Skeletal muscle satellite cell (primary cell): ENCODE results near the gene RAD51AP1. TPM values are rescaled to one million over a fixed set of nuclear protein-coding genes. Genes with fewer than 3 reads are reported as not detected.
"Not testable (repeated sequence)": the region's sequence is repeated elsewhere in the genome, so short reads cannot be mapped to it uniquely, and the experiment has no call there.

Experiments used
- H3K27me3 ChIP-seq: 2 replicates; pipeline ENCODE4 v1.7.0; 2013; ENCODE audit warnings: low read length; ENCODE audit not compliant: control insufficient read depth, insufficient read depth
- H3K36me3 ChIP-seq: 2 replicates; pipeline ENCODE4 v1.7.0; 2013; ENCODE audit warnings: mild to moderate bottlenecking, control low read depth, low read length; ENCODE audit not compliant: insufficient read depth
- H3K4me1 ChIP-seq: 2 replicates; pipeline ENCODE4 v1.7.0; 2013; ENCODE audit warnings: low read length; ENCODE audit not compliant: control insufficient read depth, insufficient read depth
- H3K4me2 ChIP-seq: 2 replicates; pipeline ENCODE4 v1.7.0; 2013; ENCODE audit warnings: mild to moderate bottlenecking, low read length
- H3K4me3 ChIP-seq: 2 replicates; pipeline ENCODE4 v1.7.0; 2013; ENCODE audit warnings: low read length
- H3K9ac ChIP-seq: 2 replicates; pipeline ENCODE4 v1.7.0; 2013; ENCODE audit warnings: mild to moderate bottlenecking, low read depth, low read length, moderate library complexity
- H3K9me3 ChIP-seq: replicated peaks from 2 replicates; pipeline ENCODE4 v1.7.0; 2013; ENCODE audit warnings: mild to moderate bottlenecking, control low read depth, low read length
- total RNA-seq: library from RNA; depleted of rRNA; stranded (reverse); fragments of >200 nt; gene quantifications from 2 replicates; pipeline ENCODE4 v1.2.3, GENCODE V29; 2012; rRNA removed

The RAD51AP1 gene, protein sequence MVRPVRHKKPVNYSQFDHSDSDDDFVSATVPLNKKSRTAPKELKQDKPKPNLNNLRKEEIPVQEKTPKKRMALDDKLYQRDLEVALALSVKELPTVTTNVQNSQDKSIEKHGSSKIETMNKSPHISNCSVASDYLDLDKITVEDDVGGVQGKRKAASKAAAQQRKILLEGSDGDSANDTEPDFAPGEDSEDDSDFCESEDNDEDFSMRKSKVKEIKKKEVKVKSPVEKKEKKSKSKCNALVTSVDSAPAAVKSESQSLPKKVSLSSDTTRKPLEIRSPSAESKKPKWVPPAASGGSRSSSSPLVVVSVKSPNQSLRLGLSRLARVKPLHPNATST
- 18.5 and 19.7 TPM in 2 replicates for total RNA-seq

DNA sequence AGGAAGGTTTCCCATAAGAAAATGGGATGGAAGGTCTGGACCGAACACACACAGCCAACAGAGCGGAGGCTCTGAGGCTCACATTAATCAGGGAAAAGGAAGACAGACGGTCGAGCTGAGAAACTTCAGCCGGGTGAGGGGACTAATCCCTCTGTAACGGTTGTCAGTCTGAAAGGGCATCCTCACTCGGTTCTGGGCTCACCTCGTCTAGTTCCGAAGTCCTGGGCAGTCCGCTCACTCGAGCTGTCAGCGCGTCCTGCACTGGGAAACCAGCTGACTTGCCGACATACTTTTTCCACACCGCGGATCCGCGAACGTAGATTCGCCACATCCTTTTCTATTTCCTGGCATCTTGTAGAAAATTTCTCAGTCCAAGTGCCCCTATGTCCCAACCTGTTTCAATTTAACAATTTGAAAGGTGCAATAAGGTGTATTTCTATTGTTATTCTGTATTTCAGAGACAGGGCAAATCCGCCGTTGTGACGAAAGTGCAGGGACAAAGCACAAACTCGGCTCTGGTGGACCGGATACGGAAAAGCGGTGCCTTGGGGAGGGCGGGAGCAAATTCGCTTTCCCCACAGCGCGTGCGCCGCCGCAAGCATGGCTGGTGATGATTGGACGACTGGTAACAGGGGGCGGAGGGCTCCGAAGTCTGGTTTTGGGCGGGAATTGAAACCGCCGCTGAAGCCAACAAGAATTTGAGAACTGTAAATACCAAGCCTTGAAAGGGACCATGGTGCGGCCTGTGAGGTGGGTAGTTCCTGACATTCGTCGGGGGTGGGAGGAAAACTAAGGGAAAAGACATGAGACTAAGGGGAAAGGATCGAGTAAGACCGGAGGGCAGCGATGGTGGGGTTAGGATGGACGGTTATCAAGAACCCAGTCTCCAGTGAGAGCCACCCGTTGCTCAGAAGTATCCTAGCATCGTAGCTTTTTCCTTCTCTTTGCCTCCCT lies at the start of gene RAD51AP1:
RAD51AP1 (plus strand) TSS at position 684 of the 954 bp plus-strand sequence; CDS start at position 734, 50 bp downstream.
- Histone ChIP-seq H3K9ac (peak within 1 kb of the TSS; percentile 97), H3K27me3 (no peaks in the 10 kb centered on the region), H3K4me2 (peak within 1 kb of the TSS; percentile 82), H3K36me3 (peaks cover 12% of the 10 kb centered on the region), H3K9me3 (no peaks in the 10 kb centered on the region), H3K4me3 (peak within 1 kb of the TSS; percentile 80), H3K4me1 (peaks cover 15% of the 10 kb centered on the region)

DNA sequence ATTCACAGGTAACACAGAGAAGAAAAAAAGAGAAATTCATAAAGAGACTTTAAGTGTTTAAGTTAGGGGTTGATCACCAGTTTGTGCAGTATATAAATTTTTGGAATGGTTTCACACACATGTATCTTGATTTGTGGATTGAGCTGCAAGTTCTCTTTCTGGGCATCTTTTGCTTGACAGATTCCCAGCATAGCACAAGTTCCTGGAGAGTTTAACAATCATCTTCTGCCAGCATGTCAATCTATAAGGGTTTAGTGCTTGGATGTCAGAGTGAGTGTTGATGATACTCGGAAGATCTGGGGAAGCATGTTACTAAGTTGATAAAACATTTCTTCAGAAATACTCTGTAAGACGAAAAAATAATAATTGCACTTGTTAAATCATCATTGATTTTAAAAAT lies 49.1 kb upstream of the RAD51AP1 start:
- Histone ChIP-seq H3K9ac (no peak overlapping the region), H3K4me2 (no peak overlapping the region), H3K4me1 (no peaks in the 10 kb centered on the region), H3K36me3 (peaks cover 19% of the 10 kb centered on the region), H3K27me3 (no peaks in the 10 kb centered on the region), H3K4me3 (no peak overlapping the region), H3K9me3 (no peaks in the 10 kb centered on the region)

DNA sequence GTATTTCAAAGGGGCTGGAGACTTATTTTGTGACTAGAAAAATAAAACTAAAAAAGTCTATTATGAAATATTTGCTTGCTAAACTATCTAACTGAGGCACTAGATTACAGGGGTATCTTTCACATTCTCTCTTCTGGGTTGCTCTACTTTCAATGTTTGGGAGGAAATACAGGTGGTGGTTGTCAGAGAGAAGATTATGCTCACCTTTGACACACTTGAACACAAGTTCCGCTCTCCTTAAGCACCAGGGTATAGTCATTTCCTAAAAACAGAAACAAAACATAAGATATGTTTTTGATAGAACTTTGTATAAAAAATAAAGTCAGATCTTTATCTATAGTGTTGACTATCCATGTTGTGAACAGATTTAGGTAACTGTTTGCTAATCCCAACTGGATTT lies 47.7 kb upstream of the RAD51AP1 start:
- Histone ChIP-seq H3K36me3 (peaks cover 19% of the 10 kb centered on the region), H3K27me3 (no peaks in the 10 kb centered on the region), H3K4me2 (no peak overlapping the region)

GRCh38 chr12:4496145-4496838 lies 42.4 kb upstream of the RAD51AP1 start:
- Histone ChIP-seq H3K9ac (no peak overlapping the region), H3K4me1 (no peaks in the 10 kb centered on the region), H3K36me3 (peaks cover 35% of the 10 kb centered on the region), H3K27me3 (no peaks in the 10 kb centered on the region), H3K4me2 (no peak overlapping the region), H3K9me3 (no peaks in the 10 kb centered on the region), H3K4me3 (no peak overlapping the region)

More for the DNA sequence above, 47.7 kb upstream of the RAD51AP1 start:
- no peaks in the 10 kb centered on the region for H3K4me1 ChIP-seq
- H3K9ac ChIP-seq: no peak overlapping the region
- H3K4me3 ChIP-seq: no peak overlapping the region
- no peaks in the 10 kb centered on the region for H3K9me3 ChIP-seq

- H3K9me3 ChIP-seq: no peaks in the 10 kb centered on the region
- no peak overlapping the region for H3K4me3 ChIP-seq
- peaks cover 53% of the 10 kb centered on the region for H3K36me3 ChIP-seq
- no peaks in the 10 kb centered on the region for H3K4me1 ChIP-seq
- H3K4me2 ChIP-seq: no peak overlapping the region
- no peaks in the 10 kb centered on the region for H3K27me3 ChIP-seq
- H3K9ac ChIP-seq: no peak overlapping the region
Measured at GRCh38 chr12:4499186-4499585, 39.5 kb upstream of the RAD51AP1 start.

DNA sequence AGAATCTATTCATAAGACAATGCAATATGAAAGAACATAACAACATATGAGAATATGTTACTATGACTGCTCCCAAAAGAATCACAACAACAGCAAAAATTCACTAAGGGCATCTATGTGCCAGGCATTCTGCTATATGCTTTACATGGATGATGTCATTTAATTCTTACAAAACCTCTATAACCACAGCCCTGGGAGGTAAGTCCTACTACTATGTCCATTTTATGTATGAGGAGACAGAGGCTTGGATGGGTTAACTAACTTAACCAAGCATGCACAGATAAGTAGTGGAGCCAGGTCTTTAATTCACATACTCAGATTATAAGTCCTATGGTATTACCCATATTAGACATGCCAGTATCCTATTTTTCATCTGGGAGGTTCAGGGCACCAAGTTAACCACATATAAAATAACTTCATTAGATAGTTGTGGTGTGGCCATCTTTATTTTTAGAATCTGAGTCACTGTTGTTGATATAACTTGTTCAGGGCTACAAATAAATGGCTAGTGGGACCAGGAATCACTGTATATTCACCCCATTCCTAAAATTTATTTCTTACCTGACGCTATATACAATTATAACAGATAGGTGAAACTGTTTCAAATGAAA lies 33.2 kb upstream of the RAD51AP1 start:
- H3K4me3 ChIP-seq: no peak overlapping the region
- H3K9me3 ChIP-seq: no peaks in the 10 kb centered on the region
- no peaks in the 10 kb centered on the region for H3K27me3 ChIP-seq
- H3K4me2 ChIP-seq: no peak overlapping the region
- H3K36me3 ChIP-seq: peaks cover 28% of the 10 kb centered on the region
- H3K9ac ChIP-seq: no peak overlapping the region
- peaks cover 25% of the 10 kb centered on the region for H3K4me1 ChIP-seq

- Histone ChIP-seq H3K27me3 (no peaks in the 10 kb centered on the region), H3K4me1 (peaks cover 25% of the 10 kb centered on the region), H3K4me3 (no peak overlapping the region), H3K4me2 (no peak overlapping the region), H3K9me3 (no peaks in the 10 kb centered on the region), H3K36me3 (peaks cover 22% of the 10 kb centered on the region), H3K9ac (no peak overlapping the region)
Measured at GRCh38 chr12:4506430-4506829, 32.3 kb upstream of the RAD51AP1 start.

GRCh38 chr12:4506870-4507269 lies 31.8 kb upstream of the RAD51AP1 start:
- Histone ChIP-seq H3K9ac (no peak overlapping the region), H3K36me3 (peaks cover 22% of the 10 kb centered on the region), H3K4me1 (peaks cover 25% of the 10 kb centered on the region), H3K4me2 (no peak overlapping the region), H3K9me3 (no peaks in the 10 kb centered on the region), H3K27me3 (no peaks in the 10 kb centered on the region), H3K4me3 (no peak overlapping the region)

DNA sequence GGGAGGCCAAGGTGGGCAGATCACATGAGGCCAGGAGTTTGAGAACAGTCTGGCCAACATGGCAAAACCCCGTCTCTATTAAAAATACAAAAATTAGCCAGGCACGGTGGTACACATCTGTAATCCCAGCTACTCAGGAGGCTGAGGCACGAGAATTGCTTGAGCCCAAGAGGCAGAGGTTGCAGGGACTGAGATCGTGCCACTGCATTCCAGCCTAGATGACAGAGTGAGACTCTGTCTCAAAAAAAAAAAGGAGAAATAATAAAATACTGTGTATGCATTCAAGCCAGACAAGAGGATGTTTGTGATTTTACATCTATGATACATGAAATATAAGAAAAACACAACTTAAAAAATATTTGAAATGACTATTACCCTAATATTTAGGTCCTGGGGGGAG lies 30.2 kb upstream of the RAD51AP1 start:
- H3K9ac ChIP-seq: not testable (repeated sequence)

DNA sequence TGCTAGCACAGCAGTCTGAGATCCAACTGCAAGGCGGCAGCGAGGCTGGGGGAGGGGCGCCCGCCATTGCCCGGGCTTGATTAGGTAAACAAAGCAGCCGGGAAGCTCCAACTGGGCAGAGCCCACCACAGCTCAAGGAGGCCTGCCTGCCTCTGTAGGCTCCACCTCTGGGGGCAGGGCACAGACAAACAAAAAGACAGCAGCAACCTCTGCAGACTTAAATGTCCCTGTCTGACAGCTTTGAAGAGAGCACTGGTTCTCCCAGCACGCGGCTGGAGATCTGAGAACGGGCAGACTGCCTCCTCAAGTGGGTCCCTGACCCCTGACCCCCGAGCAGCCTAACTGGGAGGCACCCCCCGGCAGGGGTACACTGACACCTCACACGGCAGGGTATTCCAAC lies 29.4 kb upstream of the RAD51AP1 start:
- not testable (repeated sequence) for H3K4me3 ChIP-seq, H3K9me3 ChIP-seq, H3K4me2 ChIP-seq, H3K36me3 ChIP-seq, H3K9ac ChIP-seq, H3K27me3 ChIP-seq
- H3K4me1 ChIP-seq: peaks cover 25% of the 10 kb centered on the region

More for the DNA sequence above, 30.2 kb upstream of the RAD51AP1 start:
- not testable (repeated sequence) for H3K4me2 ChIP-seq, H3K27me3 ChIP-seq, H3K9me3 ChIP-seq, H3K4me3 ChIP-seq
- H3K4me1 ChIP-seq: peaks cover 25% of the 10 kb centered on the region
- peaks cover 11% of the 10 kb centered on the region for H3K36me3 ChIP-seq
